Measurements from ENCODE around the gene JADE3. TPM values are rescaled to one million over a fixed set of nuclear protein-coding genes. Genes with fewer than 3 reads are reported as not detected.

The JADE3 gene
- total and polyA plus RNA-seq, 2 experiments from 2014 or later = 4.5 to 15.3 TPM

DNA sequence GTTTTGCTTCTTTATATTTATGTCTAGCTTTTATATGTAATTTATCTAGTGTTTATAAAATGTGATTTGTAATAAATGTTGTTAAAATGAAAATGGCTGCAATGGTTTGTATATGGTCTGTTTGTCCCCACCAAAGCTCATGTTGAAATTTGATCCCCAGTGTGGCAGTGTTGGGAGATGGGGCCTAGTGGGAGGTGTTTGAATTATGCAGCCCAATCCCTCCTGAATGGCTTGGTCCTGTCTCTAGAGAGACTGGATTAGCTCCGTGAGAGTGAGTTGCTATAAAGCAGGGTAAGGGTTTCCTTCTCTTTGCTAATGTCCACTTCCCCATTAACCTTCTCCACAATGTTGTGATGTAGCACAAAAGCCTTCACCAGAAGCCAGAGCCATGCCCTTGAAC is 30.0 kb upstream of the JADE3 start:
- Histone ChIP-seq H2AFZ (no peak overlapping the region), H3K4me2 (peak overlapping the region; percentile 45; the same call in 1 of the 2 replicates), H3K4me3 (no peak overlapping the region), H4K20me1 (replicated peaks; ENCODE audit: insufficient read depth) (no peaks in the 10 kb centered on the region), H3K36me3 (ENCODE audit: insufficient read depth) (no peaks in the 10 kb centered on the region), H3K27ac (ENCODE audit: low read depth) (0 out of 2 replicates have a peak overlapping the region, but pooled peaks have one; percentile 59), H3K27me3 (ENCODE audit: insufficient read depth) (no peaks in the 10 kb centered on the region), H3K4me1 (ENCODE audit: insufficient read depth) (no peaks in the 10 kb centered on the region), H3K9me2 (ENCODE audit: insufficient read depth) (no peaks in the 10 kb centered on the region), H3K79me2 (replicated peaks; ENCODE audit: insufficient read depth) (no peaks in the 10 kb centered on the region), H3F3A (replicated peaks; ENCODE audit: low read depth) (no peaks in the 10 kb centered on the region)
- peaks cover 6% of the 10 kb centered on the region; the same call in 2 of the 3 replicates for H3K4me1 Mint-ChIP-seq
- H3K4me3 Mint-ChIP-seq = 0 out of 3 replicates have a peak overlapping the region, but pooled peaks have one; percentile 26
- ATAC-seq = peak; percentile 96
- H3K36me3 Mint-ChIP-seq (ENCODE audit: low read depth) = no peaks in the 10 kb centered on the region
- peak overlapping the region; percentile 89 for H3K27ac Mint-ChIP-seq
- no peaks in the 10 kb centered on the region for H3K9me3 Mint-ChIP-seq
- peak; percentile 47 for DNase-seq (ENCODE audit: low spot score)
- TF ChIP-seq STAT1 (IDR thresholded peaks at IDR 0.05; ENCODE audit: unreplicated experiment) = no peak
- TF ChIP-seq, protein P1, sequence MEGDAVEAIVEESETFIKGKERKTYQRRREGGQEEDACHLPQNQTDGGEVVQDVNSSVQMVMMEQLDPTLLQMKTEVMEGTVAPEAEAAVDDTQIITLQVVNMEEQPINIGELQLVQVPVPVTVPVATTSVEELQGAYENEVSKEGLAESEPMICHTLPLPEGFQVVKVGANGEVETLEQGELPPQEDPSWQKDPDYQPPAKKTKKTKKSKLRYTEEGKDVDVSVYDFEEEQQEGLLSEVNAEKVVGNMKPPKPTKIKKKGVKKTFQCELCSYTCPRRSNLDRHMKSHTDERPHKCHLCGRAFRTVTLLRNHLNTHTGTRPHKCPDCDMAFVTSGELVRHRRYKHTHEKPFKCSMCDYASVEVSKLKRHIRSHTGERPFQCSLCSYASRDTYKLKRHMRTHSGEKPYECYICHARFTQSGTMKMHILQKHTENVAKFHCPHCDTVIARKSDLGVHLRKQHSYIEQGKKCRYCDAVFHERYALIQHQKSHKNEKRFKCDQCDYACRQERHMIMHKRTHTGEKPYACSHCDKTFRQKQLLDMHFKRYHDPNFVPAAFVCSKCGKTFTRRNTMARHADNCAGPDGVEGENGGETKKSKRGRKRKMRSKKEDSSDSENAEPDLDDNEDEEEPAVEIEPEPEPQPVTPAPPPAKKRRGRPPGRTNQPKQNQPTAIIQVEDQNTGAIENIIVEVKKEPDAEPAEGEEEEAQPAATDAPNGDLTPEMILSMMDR (conservative IDR thresholded peaks at IDR 0.05; ENCODE audit: low read depth in 2 of 2) = no peak
- TF ChIP-seq JUNB (IDR thresholded peaks at IDR 0.05; ENCODE audit: unreplicated experiment) = no peak
- TF ChIP-seq, protein P2, sequence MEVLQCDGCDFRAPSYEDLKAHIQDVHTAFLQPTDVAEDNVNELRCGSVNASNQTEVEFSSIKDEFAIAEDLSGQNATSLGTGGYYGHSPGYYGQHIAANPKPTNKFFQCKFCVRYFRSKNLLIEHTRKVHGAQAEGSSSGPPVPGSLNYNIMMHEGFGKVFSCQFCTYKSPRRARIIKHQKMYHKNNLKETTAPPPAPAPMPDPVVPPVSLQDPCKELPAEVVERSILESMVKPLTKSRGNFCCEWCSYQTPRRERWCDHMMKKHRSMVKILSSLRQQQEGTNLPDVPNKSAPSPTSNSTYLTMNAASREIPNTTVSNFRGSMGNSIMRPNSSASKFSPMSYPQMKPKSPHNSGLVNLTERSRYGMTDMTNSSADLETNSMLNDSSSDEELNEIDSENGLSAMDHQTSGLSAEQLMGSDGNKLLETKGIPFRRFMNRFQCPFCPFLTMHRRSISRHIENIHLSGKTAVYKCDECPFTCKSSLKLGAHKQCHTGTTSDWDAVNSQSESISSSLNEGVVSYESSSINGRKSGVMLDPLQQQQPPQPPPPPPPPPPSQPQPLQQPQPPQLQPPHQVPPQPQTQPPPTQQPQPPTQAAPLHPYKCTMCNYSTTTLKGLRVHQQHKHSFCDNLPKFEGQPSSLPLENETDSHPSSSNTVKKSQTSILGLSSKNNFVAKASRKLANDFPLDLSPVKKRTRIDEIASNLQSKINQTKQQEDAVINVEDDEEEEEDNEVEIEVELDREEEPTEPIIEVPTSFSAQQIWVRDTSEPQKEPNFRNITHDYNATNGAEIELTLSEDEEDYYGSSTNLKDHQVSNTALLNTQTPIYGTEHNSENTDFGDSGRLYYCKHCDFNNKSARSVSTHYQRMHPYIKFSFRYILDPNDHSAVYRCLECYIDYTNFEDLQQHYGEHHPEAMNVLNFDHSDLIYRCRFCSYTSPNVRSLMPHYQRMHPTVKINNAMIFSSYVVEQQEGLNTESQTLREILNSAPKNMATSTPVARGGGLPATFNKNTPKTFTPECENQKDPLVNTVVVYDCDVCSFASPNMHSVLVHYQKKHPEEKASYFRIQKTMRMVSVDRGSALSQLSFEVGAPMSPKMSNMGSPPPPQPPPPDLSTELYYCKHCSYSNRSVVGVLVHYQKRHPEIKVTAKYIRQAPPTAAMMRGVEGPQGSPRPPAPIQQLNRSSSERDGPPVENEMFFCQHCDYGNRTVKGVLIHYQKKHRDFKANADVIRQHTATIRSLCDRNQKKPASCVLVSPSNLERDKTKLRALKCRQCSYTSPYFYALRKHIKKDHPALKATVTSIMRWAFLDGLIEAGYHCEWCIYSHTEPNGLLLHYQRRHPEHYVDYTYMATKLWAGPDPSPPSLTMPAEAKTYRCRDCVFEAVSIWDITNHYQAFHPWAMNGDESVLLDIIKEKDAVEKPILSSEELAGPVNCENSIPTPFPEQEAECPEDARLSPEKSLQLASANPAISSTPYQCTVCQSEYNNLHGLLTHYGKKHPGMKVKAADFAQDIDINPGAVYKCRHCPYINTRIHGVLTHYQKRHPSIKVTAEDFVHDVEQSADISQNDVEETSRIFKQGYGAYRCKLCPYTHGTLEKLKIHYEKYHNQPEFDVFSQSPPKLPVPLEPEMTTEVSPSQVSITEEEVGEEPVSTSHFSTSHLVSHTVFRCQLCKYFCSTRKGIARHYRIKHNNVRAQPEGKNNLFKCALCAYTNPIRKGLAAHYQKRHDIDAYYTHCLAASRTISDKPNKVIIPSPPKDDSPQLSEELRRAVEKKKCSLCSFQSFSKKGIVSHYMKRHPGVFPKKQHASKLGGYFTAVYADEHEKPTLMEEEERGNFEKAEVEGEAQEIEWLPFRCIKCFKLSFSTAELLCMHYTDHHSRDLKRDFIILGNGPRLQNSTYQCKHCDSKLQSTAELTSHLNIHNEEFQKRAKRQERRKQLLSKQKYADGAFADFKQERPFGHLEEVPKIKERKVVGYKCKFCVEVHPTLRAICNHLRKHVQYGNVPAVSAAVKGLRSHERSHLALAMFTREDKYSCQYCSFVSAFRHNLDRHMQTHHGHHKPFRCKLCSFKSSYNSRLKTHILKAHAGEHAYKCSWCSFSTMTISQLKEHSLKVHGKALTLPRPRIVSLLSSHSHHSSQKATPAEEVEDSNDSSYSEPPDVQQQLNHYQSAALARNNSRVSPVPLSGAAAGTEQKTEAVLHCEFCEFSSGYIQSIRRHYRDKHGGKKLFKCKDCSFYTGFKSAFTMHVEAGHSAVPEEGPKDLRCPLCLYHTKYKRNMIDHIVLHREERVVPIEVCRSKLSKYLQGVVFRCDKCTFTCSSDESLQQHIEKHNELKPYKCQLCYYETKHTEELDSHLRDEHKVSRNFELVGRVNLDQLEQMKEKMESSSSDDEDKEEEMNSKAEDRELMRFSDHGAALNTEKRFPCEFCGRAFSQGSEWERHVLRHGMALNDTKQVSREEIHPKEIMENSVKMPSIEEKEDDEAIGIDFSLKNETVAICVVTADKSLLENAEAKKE (CRISPR knock-in tag; IDR thresholded peaks at IDR 0.05) = no peak
- no peak for TF ChIP-seq EZH2phosphoT487 (IDR thresholded peaks at IDR 0.05; ENCODE audit: unreplicated experiment)
- no peak for TF ChIP-seq POLR2AphosphoS5 (IDR thresholded peaks at IDR 0.05; ENCODE audit: low read depth)
- TF ChIP-seq NANOG (IDR thresholded peaks at IDR 0.05; ENCODE audit: borderline replicate concordance) = no peak
- TF ChIP-seq ZNF331 (CRISPR knock-in tag; IDR thresholded peaks at IDR 0.05; ENCODE audit: low read depth) = no peak
- TF ChIP-seq ZNF114 (CRISPR knock-in tag; IDR thresholded peaks at IDR 0.05) = no peak
- no peak for TF ChIP-seq EZH2 (IDR thresholded peaks at IDR 0.05; ENCODE audit: low read depth, unreplicated experiment)
- TF ChIP-seq, protein P3, sequence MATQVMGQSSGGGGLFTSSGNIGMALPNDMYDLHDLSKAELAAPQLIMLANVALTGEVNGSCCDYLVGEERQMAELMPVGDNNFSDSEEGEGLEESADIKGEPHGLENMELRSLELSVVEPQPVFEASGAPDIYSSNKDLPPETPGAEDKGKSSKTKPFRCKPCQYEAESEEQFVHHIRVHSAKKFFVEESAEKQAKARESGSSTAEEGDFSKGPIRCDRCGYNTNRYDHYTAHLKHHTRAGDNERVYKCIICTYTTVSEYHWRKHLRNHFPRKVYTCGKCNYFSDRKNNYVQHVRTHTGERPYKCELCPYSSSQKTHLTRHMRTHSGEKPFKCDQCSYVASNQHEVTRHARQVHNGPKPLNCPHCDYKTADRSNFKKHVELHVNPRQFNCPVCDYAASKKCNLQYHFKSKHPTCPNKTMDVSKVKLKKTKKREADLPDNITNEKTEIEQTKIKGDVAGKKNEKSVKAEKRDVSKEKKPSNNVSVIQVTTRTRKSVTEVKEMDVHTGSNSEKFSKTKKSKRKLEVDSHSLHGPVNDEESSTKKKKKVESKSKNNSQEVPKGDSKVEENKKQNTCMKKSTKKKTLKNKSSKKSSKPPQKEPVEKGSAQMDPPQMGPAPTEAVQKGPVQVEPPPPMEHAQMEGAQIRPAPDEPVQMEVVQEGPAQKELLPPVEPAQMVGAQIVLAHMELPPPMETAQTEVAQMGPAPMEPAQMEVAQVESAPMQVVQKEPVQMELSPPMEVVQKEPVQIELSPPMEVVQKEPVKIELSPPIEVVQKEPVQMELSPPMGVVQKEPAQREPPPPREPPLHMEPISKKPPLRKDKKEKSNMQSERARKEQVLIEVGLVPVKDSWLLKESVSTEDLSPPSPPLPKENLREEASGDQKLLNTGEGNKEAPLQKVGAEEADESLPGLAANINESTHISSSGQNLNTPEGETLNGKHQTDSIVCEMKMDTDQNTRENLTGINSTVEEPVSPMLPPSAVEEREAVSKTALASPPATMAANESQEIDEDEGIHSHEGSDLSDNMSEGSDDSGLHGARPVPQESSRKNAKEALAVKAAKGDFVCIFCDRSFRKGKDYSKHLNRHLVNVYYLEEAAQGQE (IDR thresholded peaks at IDR 0.05; ENCODE audit: unreplicated experiment) = no peak
- no peaks in the 10 kb centered on the region for H3K27me3 Mint-ChIP-seq (ENCODE audit: insufficient read depth, low read depth, poor library complexity)

All from GM23338 (cell line).